ENCODE results near the gene SYK. TPM values are rescaled to one million over a fixed set of nuclear protein-coding genes. Genes with fewer than 3 reads are reported as not detected.

SYK gene
- polyA plus RNA-seq, 3 donors = 51.1 to 186 (median 177) TPM

DNA sequence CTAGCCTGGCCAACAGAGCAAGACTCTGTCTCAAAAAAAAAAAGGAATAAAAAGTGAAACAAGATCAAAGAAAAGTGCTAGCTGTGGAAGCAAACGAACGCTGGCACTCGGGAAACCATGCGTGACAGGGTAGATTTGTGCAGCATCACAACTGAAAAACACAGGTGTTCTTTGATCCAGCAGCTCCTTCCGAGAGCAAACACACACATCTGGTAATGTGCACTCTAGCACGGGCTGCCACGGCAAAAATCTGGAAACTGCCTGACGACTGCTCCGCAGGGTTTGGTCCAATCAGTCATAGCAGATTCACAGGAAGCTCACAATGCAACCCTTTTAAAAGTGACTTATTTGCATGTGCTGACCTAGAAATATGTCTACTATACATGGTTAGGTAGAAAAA, 80.0 kb downstream of the SYK start:
- no peaks in the 10 kb centered on the region for H3K79me2 ChIP-seq (ENCODE audit: insufficient read depth, low read length)
- H3K4me1 ChIP-seq (ENCODE audit: control insufficient read depth in 1 of 2, insufficient read depth in 2 of 2, low read length in 2 of 2) = no peaks in the 10 kb centered on the region
- intact Hi-C loops (cut with micrococcal nuclease) = no loop called here
- H2AFZ ChIP-seq (ENCODE audit: insufficient read depth, low read depth, low read length, poor library complexity, severe bottlenecking) = no peak overlapping the region
- peaks cover 0 to 6% (median 4%) of the 10 kb centered on the region in 7 donors for H3K9me3 Mint-ChIP-seq
- peaks cover 85 to 96% of the 10 kb centered on the region in 2 donors for H3K36me3 ChIP-seq (replicated peaks in 1 of 2; ENCODE audit: control insufficient read depth in 1 of 2, insufficient read depth in 2 of 2, low read length in 2 of 2)
- no peak for DNase-seq
- H3K27ac ChIP-seq (ENCODE audit: low read depth in 1 of 2, low read length in 2 of 2) = peak overlapping the region in 1 of 2 donors; percentile 53
- no peak overlapping the region for H3K9ac ChIP-seq (ENCODE audit: insufficient read depth, low read length, poor library complexity, severe bottlenecking)
- H3K4me3 ChIP-seq (replicated peaks in 1 of 3; ENCODE audit: low read depth in 2 of 3, low read length in 3 of 3) = no peak overlapping the region
- TF ChIP-seq CTCF (IDR thresholded peaks at IDR 0.05) = no peak
- peak overlapping the region in 1 of 7 donors; percentile 32 for H3K27ac Mint-ChIP-seq
- no peaks in the 10 kb centered on the region for H3K27me3 ChIP-seq (ENCODE audit: control insufficient read depth in 2 of 2, insufficient read depth in 2 of 2, low read length in 2 of 2)
- H3K4me1 Mint-ChIP-seq = no peaks in the 10 kb centered on the region
- peaks cover 87 to 90% of the 10 kb centered on the region in 2 donors for H3K36me3 Mint-ChIP-seq
- H3K27me3 Mint-ChIP-seq (ENCODE audit: low read depth in 3 of 3) = no peaks in the 10 kb centered on the region
- H3K4me3 Mint-ChIP-seq = no peak overlapping the region
- peaks cover 75% of the 10 kb centered on the region for H4K20me1 ChIP-seq (ENCODE audit: insufficient read depth, low read length)
- H3K9me3 ChIP-seq (replicated peaks in 1 of 2; ENCODE audit: control insufficient read depth in 1 of 2, insufficient read depth in 1 of 2, low read length in 2 of 2) = peaks cover 4 to 12% of the 10 kb centered on the region in 2 donors
- 97% methylated on average over 9 of the region's 9 CpGs for WGBS (ENCODE audit: insufficient coverage)
- H3K4me2 ChIP-seq (replicated peaks; ENCODE audit: extremely low read depth, low read length, poor library complexity, severe bottlenecking) = no peak overlapping the region

GRCh38 chr9:90882991-90883600, 81.5 kb downstream of the SYK start:
- peaks cover 85 to 96% of the 10 kb centered on the region in 2 donors for H3K36me3 ChIP-seq (replicated peaks in 1 of 2; ENCODE audit: control insufficient read depth in 1 of 2, insufficient read depth in 2 of 2, low read length in 2 of 2)
- peaks cover 4 to 12% of the 10 kb centered on the region in 2 donors for H3K9me3 ChIP-seq (replicated peaks in 1 of 2; ENCODE audit: control insufficient read depth in 1 of 2, insufficient read depth in 1 of 2, low read length in 2 of 2)
- WGBS (ENCODE audit: insufficient coverage) = 100% methylated on average over 4 of the region's 4 CpGs
- H3K27me3 ChIP-seq (ENCODE audit: control insufficient read depth in 2 of 2, insufficient read depth in 2 of 2, low read length in 2 of 2) = no peaks in the 10 kb centered on the region
- no peak overlapping the region for H3K4me2 ChIP-seq (replicated peaks; ENCODE audit: extremely low read depth, low read length, poor library complexity, severe bottlenecking)
- no peak for TF ChIP-seq CTCF (IDR thresholded peaks at IDR 0.05)
- no peak for DNase-seq
- H3K4me1 Mint-ChIP-seq = no peaks in the 10 kb centered on the region
- H3K4me3 ChIP-seq (replicated peaks in 1 of 3; ENCODE audit: low read depth in 2 of 3, low read length in 3 of 3) = no peak overlapping the region
- intact Hi-C loops (cut with micrococcal nuclease) = no loop called here
- peaks cover 82 to 90% of the 10 kb centered on the region in 2 donors for H3K36me3 Mint-ChIP-seq
- peak overlapping the region in 6 of 7 donors; percentile 54 to 84 (median 72) for H3K27ac Mint-ChIP-seq
- no peaks in the 10 kb centered on the region for H3K27me3 Mint-ChIP-seq (ENCODE audit: low read depth in 3 of 3)
- H2AFZ ChIP-seq (ENCODE audit: insufficient read depth, low read depth, low read length, poor library complexity, severe bottlenecking) = no peak overlapping the region
- no peak overlapping the region for H3K4me3 Mint-ChIP-seq
- peaks cover 0 to 6% (median 4%) of the 10 kb centered on the region in 7 donors for H3K9me3 Mint-ChIP-seq
- H3K4me1 ChIP-seq (ENCODE audit: control insufficient read depth in 1 of 2, insufficient read depth in 2 of 2, low read length in 2 of 2) = no peaks in the 10 kb centered on the region
- H3K79me2 ChIP-seq (ENCODE audit: insufficient read depth, low read length) = no peaks in the 10 kb centered on the region
- H3K9ac ChIP-seq (ENCODE audit: insufficient read depth, low read length, poor library complexity, severe bottlenecking) = no peak overlapping the region
- peaks cover 74% of the 10 kb centered on the region for H4K20me1 ChIP-seq (ENCODE audit: insufficient read depth, low read length)
- H3K27ac ChIP-seq (ENCODE audit: low read depth in 1 of 2, low read length in 2 of 2) = peak overlapping the region in 1 of 2 donors; percentile 53

All from CD14-positive monocyte (primary cell).